ENCODE measurements around the gene SMIM36.

Gene SMIM36

DNA sequence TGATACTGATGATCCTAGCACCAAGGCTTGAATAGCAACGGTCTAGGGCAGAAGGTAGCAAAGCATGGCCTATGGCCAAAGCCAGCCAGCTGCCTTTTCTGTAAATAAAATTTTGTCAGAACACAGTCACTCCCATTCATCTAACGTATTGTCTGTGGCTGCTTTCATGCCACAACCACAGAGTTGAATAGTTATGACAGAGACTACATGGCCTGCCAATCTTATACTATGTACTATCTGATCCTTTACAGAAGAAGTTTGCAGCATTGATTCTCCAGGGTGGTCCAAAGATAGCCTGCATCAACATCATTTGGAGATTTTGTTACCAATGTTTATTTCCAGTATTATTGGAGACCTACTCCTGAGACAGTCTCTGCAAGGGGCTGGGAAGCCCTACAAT lies 69.7 kb downstream of the SMIM36 start:
- TF ChIP-seq, protein P1, sequence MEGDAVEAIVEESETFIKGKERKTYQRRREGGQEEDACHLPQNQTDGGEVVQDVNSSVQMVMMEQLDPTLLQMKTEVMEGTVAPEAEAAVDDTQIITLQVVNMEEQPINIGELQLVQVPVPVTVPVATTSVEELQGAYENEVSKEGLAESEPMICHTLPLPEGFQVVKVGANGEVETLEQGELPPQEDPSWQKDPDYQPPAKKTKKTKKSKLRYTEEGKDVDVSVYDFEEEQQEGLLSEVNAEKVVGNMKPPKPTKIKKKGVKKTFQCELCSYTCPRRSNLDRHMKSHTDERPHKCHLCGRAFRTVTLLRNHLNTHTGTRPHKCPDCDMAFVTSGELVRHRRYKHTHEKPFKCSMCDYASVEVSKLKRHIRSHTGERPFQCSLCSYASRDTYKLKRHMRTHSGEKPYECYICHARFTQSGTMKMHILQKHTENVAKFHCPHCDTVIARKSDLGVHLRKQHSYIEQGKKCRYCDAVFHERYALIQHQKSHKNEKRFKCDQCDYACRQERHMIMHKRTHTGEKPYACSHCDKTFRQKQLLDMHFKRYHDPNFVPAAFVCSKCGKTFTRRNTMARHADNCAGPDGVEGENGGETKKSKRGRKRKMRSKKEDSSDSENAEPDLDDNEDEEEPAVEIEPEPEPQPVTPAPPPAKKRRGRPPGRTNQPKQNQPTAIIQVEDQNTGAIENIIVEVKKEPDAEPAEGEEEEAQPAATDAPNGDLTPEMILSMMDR (conservative IDR thresholded peaks at IDR 0.05; ENCODE audit: low read length): no peak
- DNase-seq (ENCODE audit: low read depth): no peak
- H3K4me3 ChIP-seq (ENCODE audit: low read length): no peak overlapping the region

DNA sequence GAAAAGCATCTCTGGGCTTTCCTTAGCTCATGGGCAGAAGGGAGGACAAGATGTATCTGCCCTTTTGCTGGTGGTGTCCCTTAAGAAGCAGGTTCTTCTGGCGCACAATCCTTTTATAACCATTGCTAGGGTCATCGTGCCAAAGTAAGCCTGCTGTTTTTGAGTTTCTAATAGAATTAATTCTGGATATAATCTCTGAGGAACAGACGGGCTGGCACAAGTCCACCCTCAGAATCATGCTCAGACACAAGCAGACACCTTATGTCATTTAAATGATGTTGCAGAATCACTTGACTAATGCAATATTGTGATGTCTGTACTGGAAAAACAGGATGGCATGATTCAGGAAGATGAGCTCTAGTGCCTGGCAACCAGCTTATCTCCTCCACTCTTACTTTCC lies 70.9 kb downstream of the SMIM36 start:
- no peak overlapping the region for H3K4me3 ChIP-seq (ENCODE audit: low read length)
- TF ChIP-seq, protein P1 (conservative IDR thresholded peaks at IDR 0.05; ENCODE audit: low read length): no peak
- no peak for DNase-seq (ENCODE audit: low read depth)

DNA sequence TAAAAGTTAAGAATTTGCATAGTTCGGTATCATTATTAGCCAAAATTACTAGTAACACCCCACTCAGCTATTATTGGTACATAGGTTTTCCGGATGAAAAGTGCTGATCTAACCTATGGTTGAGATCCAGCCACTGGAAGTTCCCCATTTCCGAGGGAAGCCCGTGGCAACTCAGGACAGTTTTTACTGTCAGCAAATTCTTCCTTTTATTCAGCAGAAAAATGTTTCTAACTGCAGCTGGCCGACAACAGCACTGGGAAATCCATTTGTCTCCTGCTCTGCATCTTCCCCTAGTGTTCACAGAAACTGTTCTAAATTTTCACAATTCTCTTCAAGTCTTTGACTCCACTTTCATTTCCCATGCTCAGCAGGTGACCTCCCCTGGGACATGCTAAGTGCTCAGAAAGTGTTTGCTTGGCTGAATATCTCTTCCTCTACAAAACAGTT lies 74.1 kb downstream of the SMIM36 start:
- no peak for DNase-seq (ENCODE audit: low read depth)
- no peak overlapping the region for H3K4me3 ChIP-seq (ENCODE audit: low read length)
- TF ChIP-seq, protein P1 (conservative IDR thresholded peaks at IDR 0.05; ENCODE audit: low read length): no peak

DNA sequence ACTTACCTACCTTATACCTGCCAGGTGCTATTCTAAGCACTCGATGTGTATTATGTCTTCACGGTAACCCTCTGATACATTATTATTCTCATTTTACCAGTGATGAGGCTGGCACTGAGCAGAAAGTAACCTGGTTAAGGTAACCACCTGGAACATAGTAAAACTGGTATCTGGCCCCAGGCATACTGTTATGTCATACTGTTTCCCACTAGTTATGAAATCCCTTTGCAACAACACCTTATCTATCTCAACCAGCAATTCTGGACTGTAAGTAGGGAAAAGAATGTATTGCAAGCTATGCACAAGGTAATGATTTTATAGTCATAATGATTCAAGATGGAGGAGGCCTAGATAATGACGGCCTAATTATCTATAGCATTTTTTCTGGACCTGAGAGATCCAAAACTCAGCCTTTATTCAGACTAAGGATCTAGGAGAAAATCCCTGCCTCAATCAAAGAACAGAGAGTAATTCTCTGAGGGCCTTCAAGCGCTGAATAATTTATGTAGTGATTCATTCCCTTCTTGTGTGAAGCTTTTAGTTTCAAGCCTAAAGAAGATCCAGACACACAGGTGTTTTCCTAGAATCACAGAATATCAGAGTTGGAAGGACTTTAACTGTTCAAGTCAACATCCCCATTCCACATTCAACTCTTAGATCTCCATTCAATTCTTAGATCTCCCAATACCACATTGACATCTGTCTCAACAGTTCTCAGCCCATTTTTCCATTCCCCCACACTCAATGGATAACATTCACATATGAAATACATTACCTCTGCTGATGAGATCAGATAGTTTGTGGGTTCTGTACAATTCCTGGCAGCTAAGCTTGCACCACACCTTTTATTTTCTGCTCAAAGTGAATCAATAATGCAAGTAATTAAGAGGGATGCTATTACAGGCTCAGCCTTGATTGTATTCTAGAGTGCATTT lies 74.8 kb downstream of the SMIM36 start:
- TF ChIP-seq, protein P1 (conservative IDR thresholded peaks at IDR 0.05; ENCODE audit: low read length): no peak
- no peak overlapping the region for H3K4me3 ChIP-seq (ENCODE audit: low read length)
- DNase-seq (ENCODE audit: low read depth): no peak

DNA sequence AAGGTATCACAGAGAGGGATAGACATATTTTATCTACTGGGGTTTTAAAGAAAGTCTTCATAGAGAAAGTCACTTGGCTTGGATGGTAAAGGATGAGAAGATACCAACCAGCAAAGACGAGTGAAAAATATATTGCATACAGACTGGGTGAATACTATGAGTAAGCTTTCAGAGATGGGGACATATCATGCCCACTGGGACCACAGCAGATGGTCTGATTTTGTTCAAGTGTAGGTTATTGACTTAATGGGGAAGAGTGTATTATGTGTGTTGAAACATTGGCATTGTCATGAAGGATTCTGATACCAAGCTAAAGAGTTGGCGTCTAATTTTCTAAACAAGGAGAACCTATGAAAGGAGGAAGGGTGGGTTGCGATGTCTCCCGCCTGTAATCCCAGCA lies 75.8 kb downstream of the SMIM36 start:
- TF ChIP-seq, protein P1 (conservative IDR thresholded peaks at IDR 0.05; ENCODE audit: low read length): no peak
- DNase-seq (ENCODE audit: low read depth): no peak
- no peak overlapping the region for H3K4me3 ChIP-seq (ENCODE audit: low read length)

DNA sequence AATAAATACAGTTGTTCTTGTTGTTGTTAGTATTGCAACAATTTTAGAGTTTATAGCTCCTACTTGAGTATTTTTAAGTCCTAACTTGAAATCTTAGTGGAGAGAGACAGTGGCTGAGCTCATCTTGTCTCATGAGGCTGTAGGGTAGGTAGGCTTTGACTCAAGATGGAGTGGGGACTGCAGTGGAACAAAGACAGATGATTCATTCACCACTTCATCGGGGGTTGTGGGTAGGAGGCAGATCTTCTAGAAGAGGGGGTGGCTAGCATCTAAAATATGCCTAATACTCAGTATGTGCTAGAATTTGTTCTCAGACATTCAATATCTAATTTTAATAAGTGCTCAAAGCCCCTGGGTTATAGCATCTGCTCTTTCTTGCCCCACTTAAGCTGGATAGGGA lies 76.5 kb downstream of the SMIM36 start:
- no peak overlapping the region for H3K4me3 ChIP-seq (ENCODE audit: low read length)
- no peak for DNase-seq (ENCODE audit: low read depth)
- TF ChIP-seq, protein P1 (conservative IDR thresholded peaks at IDR 0.05; ENCODE audit: low read length): no peak

Measured in AG10803 (cell line).